NB4 (cell line): ENCODE measurements around the gene MTFMT.

Experiments
- CTCF ChIP-seq: IDR thresholded peaks from one replicate; pipeline ENCODE4 v1.5.1; 2012; ENCODE audit warnings: low read depth, low read length
- MYC ChIP-seq: IDR thresholded peaks from 2 replicates; pipeline ENCODE4 v1.6.1; 2011; ENCODE audit warnings: low read depth, low read length
- POLR2A ChIP-seq: IDR thresholded peaks from 2 replicates; pipeline ENCODE4 v1.6.1; 2011; ENCODE audit warnings: mild to moderate bottlenecking; ENCODE audit not compliant: insufficient read length; ENCODE audit errors: extremely low read depth

- TF ChIP-seq CTCF (no peak), MYC (no peak), POLR2A (no peak)
Measured at GRCh38 chr15:65071381-65071811, 42.0 kb upstream of the MTFMT start.
